H9 (cell line): ENCODE measurements around the gene XPA. TPM values are rescaled to one million over a fixed set of nuclear protein-coding genes. Genes with fewer than 3 reads are reported as not detected.

Source experiments
- DNase-seq: peaks from one replicate; pipeline ENCODE4 v3.0.0-alpha.2; 2017
- H2AFZ ChIP-seq: one replicate; pipeline ENCODE4 v1.6.1; 2013; ENCODE audit warnings: mild to moderate bottlenecking, low read length, control low read depth, moderate library complexity
- H2AK5ac ChIP-seq: 2 replicates; pipeline ENCODE4 v1.6.1; 2013; ENCODE audit warnings: low read length, control low read depth, mixed read lengths; ENCODE audit not compliant: insufficient read length
- H2BK120ac ChIP-seq: one replicate; pipeline ENCODE4 v1.6.1; 2013; ENCODE audit warnings: low read depth, mild to moderate bottlenecking, low read length, control low read depth, inconsistent platforms; ENCODE audit not compliant: poor library complexity, severe bottlenecking
- H2BK12ac ChIP-seq: 2 replicates; pipeline ENCODE4 v1.6.1; 2013; ENCODE audit warnings: low read length, control low read depth, mixed read lengths, low read depth; ENCODE audit not compliant: insufficient read length
- H2BK15ac ChIP-seq: 2 replicates; pipeline ENCODE4 v1.6.1; 2013; ENCODE audit warnings: low read depth, low read length, control low read depth
- H2BK20ac ChIP-seq: one replicate; pipeline ENCODE4 v1.6.1; 2013; ENCODE audit warnings: low read depth, mild to moderate bottlenecking, low read length, control low read depth, inconsistent platforms; ENCODE audit not compliant: poor library complexity, severe bottlenecking
- H2BK5ac ChIP-seq: 2 replicates; pipeline ENCODE4 v1.6.1; 2013; ENCODE audit warnings: low read length, control low read depth, mixed read lengths; ENCODE audit not compliant: insufficient read length
- H3K14ac ChIP-seq: 2 replicates; pipeline ENCODE4 v1.6.1; 2013; ENCODE audit warnings: low read length, control low read depth; ENCODE audit not compliant: insufficient read depth
- H3K18ac ChIP-seq: 2 replicates; pipeline ENCODE4 v1.6.1; 2013; ENCODE audit warnings: low read depth, mild to moderate bottlenecking, mixed read lengths, low read length, control low read depth; ENCODE audit not compliant: insufficient read length
- H3K23ac ChIP-seq: 2 replicates; pipeline ENCODE4 v1.6.1; 2013; ENCODE audit warnings: low read length, control low read depth, mixed read lengths, low read depth; ENCODE audit not compliant: insufficient read length
- H3K23me2 ChIP-seq: 2 replicates; pipeline ENCODE4 v1.6.1; 2013; ENCODE audit warnings: low read depth, mild to moderate bottlenecking, mixed read lengths, low read length, control low read depth; ENCODE audit not compliant: insufficient read length, poor library complexity, severe bottlenecking
- H3K27ac ChIP-seq: 2 replicates; pipeline ENCODE4 v1.5.1; 2013; ENCODE audit warnings: low read length, control low read depth, mixed read lengths, low read depth; ENCODE audit not compliant: insufficient read length
- H3K27me3 ChIP-seq: 2 replicates; pipeline ENCODE4 v1.6.1; 2013; ENCODE audit warnings: low read length, control low read depth, inconsistent platforms; ENCODE audit not compliant: insufficient read depth
- H3K4ac ChIP-seq: 2 replicates; pipeline ENCODE4 v1.6.1; 2013; ENCODE audit warnings: low read depth, mild to moderate bottlenecking, control low read depth, inconsistent platforms, low read length, moderate library complexity
- H3K4me1 ChIP-seq: 2 replicates; pipeline ENCODE4 v1.6.1; 2013; ENCODE audit warnings: low read length, control low read depth, inconsistent platforms; ENCODE audit not compliant: insufficient read depth
- H3K4me2 ChIP-seq: 2 replicates; pipeline ENCODE4 v1.6.1; 2013; ENCODE audit warnings: low read length, control low read depth, mixed read lengths; ENCODE audit not compliant: insufficient read length, insufficient read depth
- H3K56ac ChIP-seq: 2 replicates; pipeline ENCODE4 v1.6.1; 2013; ENCODE audit warnings: low read depth, mild to moderate bottlenecking, mixed read lengths, low read length, control low read depth; ENCODE audit not compliant: insufficient read length
- H3K79me1 ChIP-seq: 2 replicates; pipeline ENCODE4 v1.6.1; 2013; ENCODE audit warnings: low read depth, mild to moderate bottlenecking, moderate library complexity, low read length, control low read depth, inconsistent platforms; ENCODE audit not compliant: insufficient read depth, poor library complexity, severe bottlenecking
- H3K79me2 ChIP-seq: 2 replicates; pipeline ENCODE4 v1.6.1; 2013; ENCODE audit warnings: low read length, control low read depth, inconsistent platforms; ENCODE audit not compliant: insufficient read depth
- H3K9ac ChIP-seq: 2 replicates; pipeline ENCODE4 v1.6.1; 2013; ENCODE audit warnings: low read length, control low read depth, mixed read lengths; ENCODE audit not compliant: insufficient read length; ENCODE audit errors: extremely low read depth
- H3K9me3 ChIP-seq: one replicate; pipeline ENCODE4 v1.6.1; 2013; ENCODE audit warnings: low read depth, low read length, inconsistent platforms; ENCODE audit not compliant: control insufficient read depth
- H3T11ph ChIP-seq: one replicate; pipeline ENCODE4 v1.6.1; 2013; ENCODE audit warnings: mild to moderate bottlenecking, low read length, control low read depth, inconsistent platforms
- H4K20me1 ChIP-seq: one replicate; pipeline ENCODE4 v1.6.1; 2013; ENCODE audit not compliant: control insufficient read depth, insufficient read length, insufficient read depth
- H4K5ac ChIP-seq: 2 replicates; pipeline ENCODE4 v1.6.1; 2013; ENCODE audit warnings: low read depth, mild to moderate bottlenecking, mixed read lengths, low read length, control low read depth; ENCODE audit not compliant: insufficient read length
- H4K8ac ChIP-seq: replicated peaks from 2 replicates; pipeline ENCODE4 v1.6.1; 2013; ENCODE audit warnings: low read length, control low read depth, mixed read lengths, low read depth; ENCODE audit not compliant: insufficient read length
- H4K91ac ChIP-seq: 2 replicates; pipeline ENCODE4 v1.6.1; 2013; ENCODE audit warnings: low read depth, mild to moderate bottlenecking, moderate library complexity, mixed read lengths, low read length, control low read depth; ENCODE audit not compliant: insufficient read length
- H3K27ac Mint-ChIP-seq, 3 experiments: 2 replicates in 2 of 3; 3 replicates in 1 of 3; pipeline ENCODE4 v1.8.0; 2020 to 2021; ENCODE audit warnings: mixed read lengths in 3 of 3, mild to moderate bottlenecking in 1 of 3, moderate library complexity in 1 of 3
- H3K27me3 Mint-ChIP-seq: 2 replicates; pipeline ENCODE4 v1.8.0; 2021; ENCODE audit warnings: low read depth, mild to moderate bottlenecking, moderate library complexity, mixed read lengths
- H3K36me3 Mint-ChIP-seq, 3 experiments: 2 replicates in 2 of 3; 3 replicates in 1 of 3; pipeline ENCODE4 v1.8.0; 2020 to 2021; ENCODE audit warnings: low read depth in 3 of 3, mixed read lengths in 3 of 3; ENCODE audit not compliant: insufficient read depth in 1 of 3
- H3K4me1 Mint-ChIP-seq, 2 experiments: 2 replicates each; pipeline ENCODE4 v1.8.0; 2020; ENCODE audit warnings: mixed read lengths in 2 of 2
- H3K4me3 Mint-ChIP-seq, 2 experiments: 2 replicates in 1 of 2; 3 replicates in 1 of 2; pipeline ENCODE4 v1.8.0; 2020 to 2021; ENCODE audit warnings: mild to moderate bottlenecking in 2 of 2, mixed read lengths in 2 of 2, moderate library complexity in 1 of 2
- H3K9me3 Mint-ChIP-seq, 2 experiments: 2 replicates in 1 of 2; 3 replicates in 1 of 2; pipeline ENCODE4 v1.8.0; 2020; ENCODE audit warnings: mild to moderate bottlenecking in 2 of 2, mixed read lengths in 2 of 2, moderate library complexity in 1 of 2
- WGBS: extraction: QIAGEN DNeasy Blood & Tissue Kit; methylation state at CpG from one replicate; pipeline ENCODE4 v1.1.7; 2013; ENCODE audit warnings: missing lambda C conversion rate, low lambda C conversion rate, mixed read lengths; ENCODE audit not compliant: insufficient read length; ENCODE audit errors: extremely low coverage; 5-methylcytosine and 5-hydroxymethylcytosine counted together
- total RNA-seq: library from RNA; stranded (reverse); gene quantifications from 2 replicates; pipeline ENCODE4 v1.2.1, GENCODE V29; 2021
- TF ChIP-seq, protein P1 (sequence below): fragments of 200-600 bp; sonication (generic); conservative IDR thresholded peaks from 3 replicates; pipeline ENCODE4 v1.8.0; 2021; ENCODE audit warnings: antibody characterized with exemption, mild to moderate bottlenecking

Gene XPA
- total RNA-seq, 1 experiment from 2014 or later = 6.6 TPM

DNA sequence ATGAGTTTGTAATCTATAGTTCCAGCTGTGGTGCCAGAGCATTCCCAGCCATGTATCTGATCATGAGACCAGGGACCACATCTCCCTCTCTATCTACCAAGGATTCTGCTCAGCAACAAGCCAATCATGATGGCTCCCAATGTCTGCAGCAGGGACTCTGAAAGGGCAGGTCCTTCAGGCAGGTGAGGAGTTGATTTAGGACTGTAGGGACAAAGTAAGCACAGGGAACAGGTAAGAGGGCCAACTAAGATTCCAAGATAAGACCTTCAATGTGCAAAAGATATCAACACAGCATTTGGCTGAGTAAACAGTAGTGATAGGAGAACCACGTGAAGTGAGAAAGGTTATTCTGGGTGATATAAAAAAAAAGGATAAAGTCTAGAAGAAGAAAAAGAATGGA is 8.5 kb downstream of the XPA start:
- Histone ChIP-seq H3K18ac (no peak overlapping the region), H2BK5ac (no peak overlapping the region), H3K9me3 (no peaks in the 10 kb centered on the region), H2AK5ac (no peak overlapping the region), H2BK15ac (no peak overlapping the region), H3K79me2 (no peaks in the 10 kb centered on the region), H4K5ac (no peak overlapping the region), H2BK12ac (no peak overlapping the region), H3K4me2 (no peak overlapping the region), H3K27ac (no peak overlapping the region), H3K27me3 (no peaks in the 10 kb centered on the region), H4K91ac (no peak overlapping the region), H3T11ph (no peak overlapping the region), H3K23me2 (no peaks in the 10 kb centered on the region), H2BK20ac (no peak overlapping the region), H3K14ac (no peak overlapping the region), H3K23ac (no peak overlapping the region), H3K79me1 (no peaks in the 10 kb centered on the region), H4K8ac (no peak overlapping the region), H3K9ac (no peak overlapping the region), H3K4me1 (no peaks in the 10 kb centered on the region), H4K20me1 (no peaks in the 10 kb centered on the region), H2BK120ac (no peak overlapping the region), H3K4ac (no peak overlapping the region), H3K56ac (no peak overlapping the region), H2AFZ (no peak overlapping the region)
- peaks cover 0 to 9% (median 0%) of the 10 kb centered on the region in 3 experiments; a peak in 1 of 7 replicates for H3K36me3 Mint-ChIP-seq
- DNase-seq = no peak
- no peak overlapping the region; a peak in 1 of 7 replicates for H3K27ac Mint-ChIP-seq
- H3K9me3 Mint-ChIP-seq = no peaks in the 10 kb centered on the region
- no CpG with 5 or more reads among the region's 1 CpG for WGBS
- no peaks in the 10 kb centered on the region for H3K4me1 Mint-ChIP-seq
- TF ChIP-seq, protein P1, sequence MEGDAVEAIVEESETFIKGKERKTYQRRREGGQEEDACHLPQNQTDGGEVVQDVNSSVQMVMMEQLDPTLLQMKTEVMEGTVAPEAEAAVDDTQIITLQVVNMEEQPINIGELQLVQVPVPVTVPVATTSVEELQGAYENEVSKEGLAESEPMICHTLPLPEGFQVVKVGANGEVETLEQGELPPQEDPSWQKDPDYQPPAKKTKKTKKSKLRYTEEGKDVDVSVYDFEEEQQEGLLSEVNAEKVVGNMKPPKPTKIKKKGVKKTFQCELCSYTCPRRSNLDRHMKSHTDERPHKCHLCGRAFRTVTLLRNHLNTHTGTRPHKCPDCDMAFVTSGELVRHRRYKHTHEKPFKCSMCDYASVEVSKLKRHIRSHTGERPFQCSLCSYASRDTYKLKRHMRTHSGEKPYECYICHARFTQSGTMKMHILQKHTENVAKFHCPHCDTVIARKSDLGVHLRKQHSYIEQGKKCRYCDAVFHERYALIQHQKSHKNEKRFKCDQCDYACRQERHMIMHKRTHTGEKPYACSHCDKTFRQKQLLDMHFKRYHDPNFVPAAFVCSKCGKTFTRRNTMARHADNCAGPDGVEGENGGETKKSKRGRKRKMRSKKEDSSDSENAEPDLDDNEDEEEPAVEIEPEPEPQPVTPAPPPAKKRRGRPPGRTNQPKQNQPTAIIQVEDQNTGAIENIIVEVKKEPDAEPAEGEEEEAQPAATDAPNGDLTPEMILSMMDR = no peak
- H3K4me3 Mint-ChIP-seq = no peak overlapping the region
- no peaks in the 10 kb centered on the region for H3K27me3 Mint-ChIP-seq
